ENCODE results near the gene ENSA. TPM values are rescaled to one million over a fixed set of nuclear protein-coding genes. Genes with fewer than 3 reads are reported as not detected.
A peak's percentile ranks its signal among the peaks of the same experiment; 100 is the strongest.
"Not testable (repeated sequence)": the region's sequence is repeated elsewhere in the genome, so short reads cannot be mapped to it uniquely, and the experiment has no call there.

Gene ENSA
- total RNA-seq, 6 experiments from 2014 or later = 60.4 to 166 (median 71.2) TPM

DNA sequence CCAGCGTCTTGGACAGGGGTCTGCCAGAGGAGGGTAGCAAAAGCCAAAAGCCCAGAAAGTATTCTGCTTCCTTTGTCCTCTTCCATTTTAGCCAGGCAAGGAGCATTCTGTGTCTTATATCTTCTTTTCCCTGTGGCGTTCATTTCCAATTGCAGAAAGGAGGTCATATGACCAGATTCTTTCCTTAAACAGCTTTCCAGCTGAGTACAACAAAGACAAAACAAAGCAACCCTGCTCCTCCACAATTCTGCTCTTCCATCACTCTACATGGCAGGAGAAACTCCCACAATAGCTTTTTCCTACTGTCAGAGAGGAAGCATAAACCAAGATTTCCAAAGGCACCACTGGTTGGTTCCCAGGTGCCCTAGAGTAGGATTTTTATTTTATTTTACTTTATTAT, 19.7 kb downstream of the ENSA start:
- peaks cover 0 to 45% (median 19%) of the 10 kb centered on the region in 4 donors for H3K4me1 ChIP-seq
- ATAC-seq (no peak), DNase-seq (no peak)
- no peaks in the 10 kb centered on the region for H3K9me3 ChIP-seq
- no peak for TF ChIP-seq POLR2A (IDR thresholded peaks at IDR 0.05)
- TF ChIP-seq, protein P1, sequence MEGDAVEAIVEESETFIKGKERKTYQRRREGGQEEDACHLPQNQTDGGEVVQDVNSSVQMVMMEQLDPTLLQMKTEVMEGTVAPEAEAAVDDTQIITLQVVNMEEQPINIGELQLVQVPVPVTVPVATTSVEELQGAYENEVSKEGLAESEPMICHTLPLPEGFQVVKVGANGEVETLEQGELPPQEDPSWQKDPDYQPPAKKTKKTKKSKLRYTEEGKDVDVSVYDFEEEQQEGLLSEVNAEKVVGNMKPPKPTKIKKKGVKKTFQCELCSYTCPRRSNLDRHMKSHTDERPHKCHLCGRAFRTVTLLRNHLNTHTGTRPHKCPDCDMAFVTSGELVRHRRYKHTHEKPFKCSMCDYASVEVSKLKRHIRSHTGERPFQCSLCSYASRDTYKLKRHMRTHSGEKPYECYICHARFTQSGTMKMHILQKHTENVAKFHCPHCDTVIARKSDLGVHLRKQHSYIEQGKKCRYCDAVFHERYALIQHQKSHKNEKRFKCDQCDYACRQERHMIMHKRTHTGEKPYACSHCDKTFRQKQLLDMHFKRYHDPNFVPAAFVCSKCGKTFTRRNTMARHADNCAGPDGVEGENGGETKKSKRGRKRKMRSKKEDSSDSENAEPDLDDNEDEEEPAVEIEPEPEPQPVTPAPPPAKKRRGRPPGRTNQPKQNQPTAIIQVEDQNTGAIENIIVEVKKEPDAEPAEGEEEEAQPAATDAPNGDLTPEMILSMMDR (IDR thresholded peaks at IDR 0.05) = no peak
- intact Hi-C loops (cut with DNase I) = loop anchor here in 1 of 2 donors (5.0 kb wide), 1 partner anchor 32 kb away; the partner anchor contains the start of gene MCL1
- no peaks in the 10 kb centered on the region for H3K36me3 ChIP-seq
- no peaks in the 10 kb centered on the region for H3K27me3 ChIP-seq
- 62% methylated on average over 2 of the region's 2 CpGs for WGBS (ENCODE audit: insufficient coverage, low coverage, low lambda C conversion rate, missing lambda C conversion rate)
- no peak overlapping the region for H3K4me3 ChIP-seq
- peak overlapping the region; percentile 30 to 97 (median 89) for H3K27ac ChIP-seq

DNA sequence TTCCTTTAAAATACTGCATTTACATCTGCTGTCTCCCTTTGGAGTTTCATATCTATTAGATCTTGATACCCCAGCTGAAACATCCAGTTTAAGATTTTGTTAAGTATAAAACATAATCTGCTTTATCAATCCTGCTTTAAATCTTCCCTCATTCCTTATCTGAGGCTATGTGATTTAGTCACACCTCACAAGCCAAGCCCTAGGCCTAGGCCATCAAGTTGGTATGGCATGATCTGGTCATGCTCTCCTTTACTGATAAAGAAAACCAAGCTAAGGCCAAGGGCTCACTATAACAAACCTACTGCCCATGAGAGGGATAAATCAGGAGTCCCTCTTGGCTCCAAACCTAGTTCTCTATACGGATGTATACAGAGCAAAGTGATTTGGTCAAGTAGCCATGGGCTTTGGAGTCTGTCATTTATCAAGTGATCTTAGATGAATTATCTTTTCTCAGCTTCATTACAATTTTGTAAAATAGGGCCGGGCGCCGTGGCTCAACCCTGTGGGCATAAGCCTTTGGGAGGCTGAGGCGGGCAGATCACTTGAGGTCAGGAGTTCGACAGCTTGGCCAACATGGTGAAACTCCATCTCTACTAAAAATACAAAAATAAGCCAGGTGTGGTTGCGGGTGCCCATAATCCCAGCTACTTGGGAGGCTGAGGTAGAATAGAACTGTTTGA, 22.8 kb downstream of the ENSA start:
- Histone ChIP-seq H3K4me1 (peaks cover 0 to 25% (median 10%) of the 10 kb centered on the region in 4 donors), H3K27ac (peak overlapping the region in 1 of 3 donors; percentile 17), H3K27me3 (no peaks in the 10 kb centered on the region), H3K9me3 (no peaks in the 10 kb centered on the region), H3K36me3 (no peaks in the 10 kb centered on the region), H3K4me3 (no peak overlapping the region)
- no peak for DNase-seq
- intact Hi-C loops (cut with DNase I) = no loop called here
- ATAC-seq = no peak
- 95% methylated on average over 6 of the region's 7 CpGs for WGBS (ENCODE audit: insufficient coverage, low coverage, low lambda C conversion rate, missing lambda C conversion rate)
- TF ChIP-seq POLR2A (IDR thresholded peaks at IDR 0.05) = no peak
- TF ChIP-seq, protein P1 (IDR thresholded peaks at IDR 0.05) = no peak

DNA sequence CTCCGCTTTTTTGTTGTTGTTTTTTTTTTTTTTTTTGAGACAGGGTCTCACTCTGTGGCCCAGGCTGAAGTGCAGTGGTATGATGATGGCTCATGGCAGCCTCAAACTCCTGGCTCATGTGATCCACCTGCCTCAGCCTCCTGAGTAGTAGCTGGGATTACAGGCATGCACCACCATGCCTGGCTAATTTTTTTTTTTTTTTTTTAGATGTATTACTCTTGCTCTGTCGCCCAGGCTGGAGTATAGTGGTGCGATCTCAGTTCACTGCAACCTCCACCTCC, 24.0 kb downstream of the ENSA start:
- H3K4me3 ChIP-seq; H3K27me3 ChIP-seq; H3K36me3 ChIP-seq; ATAC-seq; H3K9me3 ChIP-seq; DNase-seq; intact Hi-C loops (cut with DNase I): not testable (repeated sequence)
- WGBS (ENCODE audit: insufficient coverage, low coverage, low lambda C conversion rate, missing lambda C conversion rate) = 100% methylated on average over 2 of the region's 3 CpGs
- H3K4me1 ChIP-seq = peaks cover 0 to 17% (median 6%) of the 10 kb centered on the region in 4 donors
- peak overlapping the region; percentile 83 to 97 (median 88) for H3K27ac ChIP-seq

DNA sequence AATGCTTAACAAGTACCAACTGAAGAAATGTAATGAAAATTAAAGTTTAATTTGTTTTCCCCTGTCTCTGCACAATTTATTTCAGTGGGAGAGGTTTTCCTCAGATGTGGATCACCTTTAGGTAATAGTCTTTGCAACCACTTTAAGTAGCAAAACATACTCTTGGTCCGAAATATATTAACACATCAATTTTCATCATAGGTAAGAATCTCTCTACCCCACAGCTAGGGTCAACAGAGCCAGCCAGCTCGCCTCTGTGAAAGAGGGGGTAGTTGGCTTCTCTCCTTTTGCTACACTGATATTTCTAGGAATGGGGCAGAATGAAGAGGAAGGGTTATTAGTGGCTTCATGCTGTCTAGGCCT, 25.2 kb downstream of the ENSA start:
- H3K36me3 ChIP-seq = no peaks in the 10 kb centered on the region
- TF ChIP-seq POLR2A (IDR thresholded peaks at IDR 0.05) = no peak
- no peaks in the 10 kb centered on the region for H3K27me3 ChIP-seq
- H3K27ac ChIP-seq = peak overlapping the region; percentile 83 to 97 (median 88)
- H3K4me3 ChIP-seq = no peak overlapping the region
- DNase-seq = no peak
- no peaks in the 10 kb centered on the region for H3K9me3 ChIP-seq
- ATAC-seq = no peak
- WGBS (ENCODE audit: insufficient coverage, low coverage, low lambda C conversion rate, missing lambda C conversion rate) = 84% methylated on average over 2 of the region's 2 CpGs
- intact Hi-C loops (cut with DNase I) = no loop called here
- H3K4me1 ChIP-seq = peaks cover 0 to 18% (median 6%) of the 10 kb centered on the region in 4 donors

DNA sequence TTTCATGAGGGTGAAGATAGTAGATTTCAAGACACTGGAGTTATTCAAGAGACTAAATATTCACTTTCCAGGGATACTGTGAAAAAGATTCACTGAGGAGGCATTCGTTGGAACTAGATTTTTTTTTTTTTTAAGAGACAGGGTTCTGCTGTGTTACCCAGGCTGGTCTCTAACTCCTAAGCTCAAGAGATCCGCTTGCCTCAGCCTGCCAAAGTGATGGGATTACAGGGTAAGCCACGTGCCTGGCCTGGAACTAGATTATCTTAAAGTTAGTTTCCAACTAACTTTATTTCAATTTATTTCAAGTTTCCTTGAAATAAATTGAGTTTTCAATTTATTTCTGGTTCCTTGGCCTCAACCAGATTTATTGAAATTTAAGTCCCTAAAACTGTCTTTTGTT, 25.7 kb downstream of the ENSA start:
- H3K27ac ChIP-seq = peak overlapping the region; percentile 83 to 97 (median 88)
- DNase-seq (no peak), ATAC-seq (no peak)
- WGBS (ENCODE audit: insufficient coverage, low coverage, low lambda C conversion rate, missing lambda C conversion rate) = 92% methylated on average over 3 of the region's 3 CpGs
- TF ChIP-seq, protein P1 (IDR thresholded peaks at IDR 0.05) = no peak
- no peak for TF ChIP-seq POLR2A (IDR thresholded peaks at IDR 0.05)
- intact Hi-C loops (cut with DNase I) = no loop called here
- H3K4me3 ChIP-seq = no peak overlapping the region
- H3K4me1 ChIP-seq = peaks cover 0 to 18% (median 6%) of the 10 kb centered on the region in 4 donors
- H3K27me3 ChIP-seq = no peaks in the 10 kb centered on the region
- H3K9me3 ChIP-seq = no peaks in the 10 kb centered on the region
- no peaks in the 10 kb centered on the region for H3K36me3 ChIP-seq

DNA sequence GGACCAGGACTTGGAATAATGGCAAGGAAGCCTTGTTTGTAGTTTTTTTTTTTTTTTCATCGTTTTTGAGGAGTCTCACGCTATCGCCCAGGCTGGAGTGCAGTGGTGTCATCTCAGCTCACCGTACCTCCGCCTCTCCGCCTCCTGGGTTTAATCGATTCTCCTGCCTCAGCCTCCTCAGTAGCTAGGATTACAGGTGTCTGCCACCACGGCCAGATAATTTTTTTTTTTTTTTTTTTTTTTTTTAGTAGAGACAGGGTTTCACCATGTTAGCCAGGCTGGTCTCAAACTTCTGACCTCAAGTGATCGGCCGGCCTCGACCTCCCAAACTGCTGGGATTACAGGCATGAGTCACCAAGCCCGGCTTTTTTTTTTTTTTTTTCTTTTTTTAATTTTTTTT, 27.0 kb downstream of the ENSA start:
- Histone ChIP-seq H3K27ac (peak overlapping the region in 1 of 3 donors; percentile 54), H3K4me1 (peaks cover 0 to 18% (median 6%) of the 10 kb centered on the region in 4 donors)
- ATAC-seq; H3K4me3 ChIP-seq; H3K36me3 ChIP-seq; H3K9me3 ChIP-seq; DNase-seq; H3K27me3 ChIP-seq; intact Hi-C loops (cut with DNase I): not testable (repeated sequence)
- WGBS (ENCODE audit: insufficient coverage, low coverage, low lambda C conversion rate, missing lambda C conversion rate) = 86% methylated on average over 10 of the region's 12 CpGs

Data from right lobe of liver (tissue), 6 donors.